ENCODE data around the gene GLP2R.

DNA sequence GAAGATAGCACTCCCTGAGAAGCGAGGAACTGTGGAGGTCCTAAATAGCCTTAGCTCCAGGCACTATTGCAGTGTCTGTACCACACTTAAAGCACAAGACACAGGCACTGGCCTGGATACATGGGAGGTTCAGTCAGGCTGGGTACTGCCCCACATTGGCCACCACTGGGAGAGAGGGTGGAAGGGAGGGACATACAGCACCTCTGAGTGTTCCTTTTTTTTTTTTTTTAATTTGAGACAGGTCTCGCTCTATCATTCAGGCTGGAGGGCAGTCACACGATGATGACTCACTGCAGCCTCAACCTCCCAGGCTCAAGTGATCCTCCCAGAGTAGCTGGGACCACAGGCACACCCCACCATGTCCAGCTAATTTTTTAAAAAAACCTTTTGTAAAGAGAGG, 5.3 kb upstream of the GLP2R start:
- TF ChIP-seq POLR2AphosphoS5 (IDR thresholded peaks at IDR 0.05; ENCODE audit: low read depth, low read length) (no peak), FOXP2 (optimal IDR thresholded peaks at IDR 0.05; ENCODE audit: borderline replicate concordance, extremely low read depth, extremely low read length, insufficient read depth) (no peak), SIN3A (IDR thresholded peaks at IDR 0.05; ENCODE audit: borderline replicate concordance, insufficient read depth, low read length) (no peak), TAF1 (IDR thresholded peaks at IDR 0.05; ENCODE audit: borderline replicate concordance, insufficient read depth, low read length) (no peak)
- TF ChIP-seq, protein P1, sequence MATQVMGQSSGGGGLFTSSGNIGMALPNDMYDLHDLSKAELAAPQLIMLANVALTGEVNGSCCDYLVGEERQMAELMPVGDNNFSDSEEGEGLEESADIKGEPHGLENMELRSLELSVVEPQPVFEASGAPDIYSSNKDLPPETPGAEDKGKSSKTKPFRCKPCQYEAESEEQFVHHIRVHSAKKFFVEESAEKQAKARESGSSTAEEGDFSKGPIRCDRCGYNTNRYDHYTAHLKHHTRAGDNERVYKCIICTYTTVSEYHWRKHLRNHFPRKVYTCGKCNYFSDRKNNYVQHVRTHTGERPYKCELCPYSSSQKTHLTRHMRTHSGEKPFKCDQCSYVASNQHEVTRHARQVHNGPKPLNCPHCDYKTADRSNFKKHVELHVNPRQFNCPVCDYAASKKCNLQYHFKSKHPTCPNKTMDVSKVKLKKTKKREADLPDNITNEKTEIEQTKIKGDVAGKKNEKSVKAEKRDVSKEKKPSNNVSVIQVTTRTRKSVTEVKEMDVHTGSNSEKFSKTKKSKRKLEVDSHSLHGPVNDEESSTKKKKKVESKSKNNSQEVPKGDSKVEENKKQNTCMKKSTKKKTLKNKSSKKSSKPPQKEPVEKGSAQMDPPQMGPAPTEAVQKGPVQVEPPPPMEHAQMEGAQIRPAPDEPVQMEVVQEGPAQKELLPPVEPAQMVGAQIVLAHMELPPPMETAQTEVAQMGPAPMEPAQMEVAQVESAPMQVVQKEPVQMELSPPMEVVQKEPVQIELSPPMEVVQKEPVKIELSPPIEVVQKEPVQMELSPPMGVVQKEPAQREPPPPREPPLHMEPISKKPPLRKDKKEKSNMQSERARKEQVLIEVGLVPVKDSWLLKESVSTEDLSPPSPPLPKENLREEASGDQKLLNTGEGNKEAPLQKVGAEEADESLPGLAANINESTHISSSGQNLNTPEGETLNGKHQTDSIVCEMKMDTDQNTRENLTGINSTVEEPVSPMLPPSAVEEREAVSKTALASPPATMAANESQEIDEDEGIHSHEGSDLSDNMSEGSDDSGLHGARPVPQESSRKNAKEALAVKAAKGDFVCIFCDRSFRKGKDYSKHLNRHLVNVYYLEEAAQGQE (IDR thresholded peaks at IDR 0.05; ENCODE audit: insufficient read depth in 1 of 2, low read depth in 2 of 2, low read length in 2 of 2) = no peak

Measured in PFSK-1 (cell line).